Fibroblast of villous mesenchyme (primary cell): ENCODE data around the gene HNRNPH1. TPM values are rescaled to one million over a fixed set of nuclear protein-coding genes. Genes with fewer than 3 reads are reported as not detected.
"Not testable (repeated sequence)": the region's sequence is repeated elsewhere in the genome, so short reads cannot be mapped to it uniquely, and the experiment has no call there.

ENCODE experiments used
- DNase-seq: peaks from one replicate; pipeline ENCODE4 v3.0.0-alpha.2; 2010; ENCODE audit warnings: low read depth
- H3K4me3 ChIP-seq: 2 replicates; pipeline ENCODE4 v1.5.1; 2011; ENCODE audit warnings: low read depth, mild to moderate bottlenecking, low read length
- total RNA-seq: library from RNA; depleted of rRNA; stranded (reverse); fragments of >200 nt; gene quantifications from 2 replicates; pipeline ENCODE4 v1.2.3, GENCODE V29; 2012
- TF ChIP-seq, protein P1 (sequence below): IDR thresholded peaks from 2 replicates; pipeline ENCODE4 v1.5.1; 2012; ENCODE audit warnings: low read depth, mild to moderate bottlenecking, low read length; ENCODE audit not compliant: insufficient read depth

Gene HNRNPH1, protein sequence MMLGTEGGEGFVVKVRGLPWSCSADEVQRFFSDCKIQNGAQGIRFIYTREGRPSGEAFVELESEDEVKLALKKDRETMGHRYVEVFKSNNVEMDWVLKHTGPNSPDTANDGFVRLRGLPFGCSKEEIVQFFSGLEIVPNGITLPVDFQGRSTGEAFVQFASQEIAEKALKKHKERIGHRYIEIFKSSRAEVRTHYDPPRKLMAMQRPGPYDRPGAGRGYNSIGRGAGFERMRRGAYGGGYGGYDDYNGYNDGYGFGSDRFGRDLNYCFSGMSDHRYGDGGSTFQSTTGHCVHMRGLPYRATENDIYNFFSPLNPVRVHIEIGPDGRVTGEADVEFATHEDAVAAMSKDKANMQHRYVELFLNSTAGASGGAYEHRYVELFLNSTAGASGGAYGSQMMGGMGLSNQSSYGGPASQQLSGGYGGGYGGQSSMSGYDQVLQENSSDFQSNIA
- 474 and 562 TPM in 2 replicates for total RNA-seq

DNA sequence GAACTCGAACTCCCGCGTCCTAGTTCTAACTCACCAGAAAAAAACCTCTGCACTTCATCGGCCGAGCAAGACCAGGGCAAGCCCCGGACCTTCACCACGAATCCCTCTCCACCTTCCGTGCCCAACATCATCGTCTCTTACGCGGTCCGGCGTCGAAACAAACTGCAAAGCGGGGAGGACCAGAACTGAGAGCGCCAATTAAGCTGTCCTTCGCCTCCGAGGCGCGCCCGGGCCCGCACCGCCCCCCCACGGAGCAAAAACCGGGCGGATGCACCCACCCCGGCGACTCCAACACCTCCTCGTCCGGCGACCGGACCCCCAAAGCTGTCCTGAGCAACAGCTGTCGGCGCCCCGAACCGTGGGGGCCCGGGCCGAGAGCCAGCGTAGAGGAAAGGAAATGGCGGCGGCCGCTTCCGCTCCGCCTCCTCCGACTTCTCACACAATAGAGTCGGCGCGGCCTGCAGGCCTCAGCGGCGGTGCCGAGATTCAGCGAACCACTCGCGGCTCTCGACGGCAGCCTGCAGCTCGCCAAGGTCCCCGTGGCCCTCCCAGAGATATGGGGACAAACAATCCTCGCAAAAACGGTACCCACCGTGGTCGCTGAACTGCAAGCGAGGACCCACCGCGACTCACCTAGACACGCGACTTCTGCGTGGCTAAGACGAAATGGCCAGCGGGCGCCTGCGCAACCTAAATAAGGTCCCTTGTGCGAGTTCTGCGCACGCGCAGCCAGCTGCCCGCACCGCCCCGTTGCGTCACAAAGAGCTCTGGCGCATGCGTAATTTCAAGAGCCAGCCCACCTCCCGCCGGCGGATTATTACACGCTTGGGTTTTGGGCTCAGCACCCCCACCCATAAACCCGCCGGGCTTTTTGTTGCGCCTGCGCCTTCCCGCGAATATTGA lies at the start of gene HNRNPH1:
Gene HNRNPH1 (minus strand): TSS at position 669 of the 903 bp plus-strand sequence. CDS start 538 bp downstream, at position 131.
- TF ChIP-seq, protein P1, sequence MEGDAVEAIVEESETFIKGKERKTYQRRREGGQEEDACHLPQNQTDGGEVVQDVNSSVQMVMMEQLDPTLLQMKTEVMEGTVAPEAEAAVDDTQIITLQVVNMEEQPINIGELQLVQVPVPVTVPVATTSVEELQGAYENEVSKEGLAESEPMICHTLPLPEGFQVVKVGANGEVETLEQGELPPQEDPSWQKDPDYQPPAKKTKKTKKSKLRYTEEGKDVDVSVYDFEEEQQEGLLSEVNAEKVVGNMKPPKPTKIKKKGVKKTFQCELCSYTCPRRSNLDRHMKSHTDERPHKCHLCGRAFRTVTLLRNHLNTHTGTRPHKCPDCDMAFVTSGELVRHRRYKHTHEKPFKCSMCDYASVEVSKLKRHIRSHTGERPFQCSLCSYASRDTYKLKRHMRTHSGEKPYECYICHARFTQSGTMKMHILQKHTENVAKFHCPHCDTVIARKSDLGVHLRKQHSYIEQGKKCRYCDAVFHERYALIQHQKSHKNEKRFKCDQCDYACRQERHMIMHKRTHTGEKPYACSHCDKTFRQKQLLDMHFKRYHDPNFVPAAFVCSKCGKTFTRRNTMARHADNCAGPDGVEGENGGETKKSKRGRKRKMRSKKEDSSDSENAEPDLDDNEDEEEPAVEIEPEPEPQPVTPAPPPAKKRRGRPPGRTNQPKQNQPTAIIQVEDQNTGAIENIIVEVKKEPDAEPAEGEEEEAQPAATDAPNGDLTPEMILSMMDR, result no peak

DNA sequence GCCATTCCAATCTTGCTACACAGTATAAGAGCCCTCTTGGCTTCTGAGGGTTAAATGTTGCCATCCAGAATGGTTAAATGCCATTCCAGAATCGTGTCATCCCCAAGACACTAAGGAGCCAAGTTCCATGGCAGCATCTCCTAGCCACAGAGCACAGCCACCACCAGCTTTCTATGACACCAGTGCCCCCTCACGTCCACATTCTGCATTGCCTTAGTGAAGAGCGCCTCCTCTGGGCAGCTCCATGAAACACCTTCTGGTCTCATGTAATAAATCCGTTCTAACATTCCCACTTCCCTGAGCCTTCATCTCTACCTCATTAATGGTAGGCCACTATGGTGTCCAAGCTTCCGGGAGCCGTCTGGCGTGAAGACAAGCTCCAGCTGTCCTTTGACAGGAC lies 44.9 kb upstream of the HNRNPH1 start:
- no peak overlapping the region for H3K4me3 ChIP-seq
- TF ChIP-seq, protein P1, result peak; percentile 97
- peak; percentile 64 for DNase-seq

More for the DNA sequence above, at the start of gene HNRNPH1:
- peak within 1 kb of the TSS; percentile 100 for H3K4me3 ChIP-seq
- peak; percentile 99 for DNase-seq

DNA sequence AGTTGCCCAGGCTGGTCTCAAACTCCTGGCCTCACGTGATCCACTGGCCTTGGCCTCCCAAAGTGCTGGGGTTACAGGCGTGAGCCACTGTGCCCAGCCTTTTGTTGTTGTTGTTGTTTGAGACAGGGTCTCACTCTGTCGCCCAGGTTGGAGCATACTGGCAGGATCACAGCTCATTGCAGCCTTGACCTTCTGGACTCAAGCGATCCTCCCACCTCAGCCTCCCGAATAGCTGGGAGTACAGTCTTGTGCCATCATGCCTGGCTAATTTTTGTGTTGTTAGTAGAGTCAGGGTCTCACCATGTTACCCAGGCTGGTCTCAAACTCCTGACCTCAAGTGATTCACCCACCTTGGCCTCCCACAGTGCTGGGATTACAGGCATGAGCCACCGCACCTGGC lies 38.2 kb upstream of the HNRNPH1 start:
- DNase-seq, H3K4me3 ChIP-seq: not testable (repeated sequence)

DNA sequence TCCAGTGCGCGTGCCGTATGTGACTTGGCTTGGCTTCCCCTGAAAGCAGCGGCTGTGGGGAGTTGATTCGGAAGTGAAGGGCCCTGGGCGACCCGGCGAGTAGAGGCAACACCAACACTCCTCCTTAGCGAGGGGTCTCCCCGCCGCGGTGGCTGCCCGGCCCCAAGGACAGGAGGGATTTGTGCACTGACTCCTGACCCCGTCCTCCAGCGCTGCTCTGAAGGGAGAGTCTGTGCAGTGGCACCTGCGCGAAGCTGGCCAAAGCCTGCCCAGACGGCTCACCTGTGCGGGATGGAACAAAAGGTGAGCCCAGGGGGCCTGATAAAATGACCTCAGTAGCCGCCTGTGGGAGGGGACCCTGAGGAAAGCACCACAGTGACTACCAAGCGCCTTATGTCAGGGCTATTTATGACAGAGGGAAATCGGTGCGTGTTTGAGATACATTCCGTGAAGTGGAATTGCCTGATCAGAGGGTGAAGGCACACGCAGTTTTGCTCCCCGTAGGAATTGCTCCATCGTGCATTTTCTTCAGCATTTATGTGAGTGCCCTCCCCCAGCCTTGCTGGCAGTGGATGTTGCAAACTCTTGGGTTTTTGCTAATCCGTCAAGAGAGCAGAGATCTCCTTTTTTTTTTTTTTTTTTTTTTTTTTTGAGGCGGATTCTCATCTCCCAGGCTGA lies 34.8 kb upstream of the HNRNPH1 start:
- DNase-seq, result peak; percentile 76

DNA sequence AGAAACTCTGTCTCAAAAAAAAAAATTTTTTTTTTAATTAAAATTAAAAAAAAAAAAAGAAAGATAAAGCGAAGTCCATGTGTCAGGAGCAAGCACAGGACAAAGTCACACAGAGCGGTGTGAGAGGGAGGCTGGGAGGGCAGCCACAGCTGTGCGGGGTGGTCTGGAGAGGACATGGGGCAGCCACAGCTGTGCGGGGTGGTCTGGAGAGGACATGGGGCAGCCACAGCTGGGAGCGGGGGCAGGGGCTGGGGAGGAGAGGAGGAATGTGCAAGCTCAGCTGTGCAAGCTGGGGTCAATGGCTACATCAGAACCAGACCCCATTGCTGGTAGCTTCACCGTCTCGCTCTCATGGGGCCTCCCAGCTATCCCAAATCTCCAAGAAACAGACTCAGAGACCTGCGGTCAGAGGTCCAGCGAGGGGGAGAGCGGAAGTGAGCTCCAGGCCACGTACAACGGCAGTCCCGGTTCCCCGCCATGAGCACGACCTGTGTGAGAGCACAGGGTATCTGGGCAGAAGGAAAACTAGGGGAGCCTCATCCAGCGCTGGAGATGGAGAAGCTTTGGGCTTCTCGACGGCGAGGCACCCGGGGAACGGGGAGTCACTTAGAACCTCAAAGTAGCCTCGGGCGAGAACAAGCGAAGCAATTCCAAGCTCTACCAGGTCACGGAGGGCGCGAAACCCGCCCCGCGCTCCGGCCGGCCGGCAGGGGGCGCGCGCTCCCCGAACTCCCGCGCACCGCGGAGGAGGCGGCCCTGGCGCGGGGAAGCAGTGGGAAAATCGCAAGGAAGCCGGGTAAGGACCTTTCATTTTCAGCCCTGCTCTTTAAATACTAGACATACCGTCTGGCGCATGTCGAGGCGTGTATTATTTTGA lies 34.1 kb upstream of the HNRNPH1 start:
- not testable (repeated sequence) for H3K4me3 ChIP-seq, DNase-seq

More for the DNA sequence above, 34.8 kb upstream of the HNRNPH1 start:
- H3K4me3 ChIP-seq, result peak overlapping the region; percentile 71

DNA sequence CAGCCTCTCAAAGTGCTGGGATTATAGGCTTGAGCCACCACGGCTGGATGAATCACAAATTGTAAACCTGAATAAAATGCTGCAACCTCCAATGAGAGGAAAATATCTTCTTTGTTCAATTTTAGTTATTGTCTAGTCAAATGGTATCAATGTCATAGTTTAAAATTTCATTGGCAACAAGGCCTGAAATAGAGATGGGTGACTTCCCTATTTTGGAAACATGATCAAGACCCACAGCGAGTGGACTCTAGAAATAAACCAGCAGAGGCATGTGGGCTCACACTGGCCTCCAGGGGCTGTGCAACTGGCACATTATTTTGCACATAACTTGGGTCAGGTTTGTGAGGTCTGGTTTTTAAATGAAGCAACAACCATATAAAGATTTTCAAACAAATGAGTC lies 29.7 kb upstream of the HNRNPH1 start:
- not testable (repeated sequence) for H3K4me3 ChIP-seq, DNase-seq

DNA sequence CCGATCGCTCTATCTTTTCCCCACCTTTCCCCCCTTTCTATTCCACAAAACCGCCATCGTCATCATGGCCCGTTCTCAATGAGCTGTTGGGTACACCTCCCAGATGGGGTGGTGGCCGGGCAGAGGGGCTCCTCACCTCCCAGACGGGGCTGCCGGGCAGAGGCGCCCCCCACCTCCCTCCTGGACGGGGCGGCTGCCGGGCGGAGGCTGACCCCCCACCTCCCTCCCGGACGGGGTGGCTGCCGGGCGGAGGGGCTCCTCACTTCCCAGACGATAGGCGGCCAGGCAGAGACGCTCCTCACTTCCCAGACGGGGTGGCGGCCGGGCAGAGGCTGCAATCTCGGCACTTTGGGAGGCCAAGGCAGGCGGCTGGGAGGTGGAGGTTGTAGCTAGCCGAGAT lies 26.8 kb upstream of the HNRNPH1 start:
- DNase-seq, H3K4me3 ChIP-seq: not testable (repeated sequence)

DNA sequence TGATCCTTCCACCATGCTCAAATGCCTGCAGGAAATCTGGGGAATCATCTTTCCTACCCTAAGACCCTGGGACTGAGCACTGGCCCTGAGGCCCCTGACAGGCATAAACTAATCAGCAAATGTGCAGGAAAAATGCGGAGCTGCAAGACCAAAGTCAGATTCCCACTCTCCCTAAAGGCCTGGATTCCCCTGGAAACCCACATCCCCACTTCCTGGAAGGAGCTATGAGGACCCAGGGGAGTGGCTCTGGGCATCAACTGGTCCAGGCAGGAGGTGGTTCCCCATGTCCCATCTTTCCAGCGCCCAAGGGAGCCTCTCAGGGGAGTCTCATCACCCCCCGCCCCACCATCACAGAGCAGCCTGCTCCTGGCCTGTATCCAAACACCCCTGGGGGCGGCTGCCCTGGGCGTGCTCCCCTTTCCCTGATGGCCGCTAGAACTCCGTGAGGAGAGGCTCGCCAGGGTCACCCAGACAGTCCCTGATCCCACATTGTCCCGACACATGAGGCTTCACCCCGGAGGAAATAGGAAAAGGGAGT lies 25.8 kb upstream of the HNRNPH1 start:
- H3K4me3 ChIP-seq, DNase-seq: not testable (repeated sequence)

DNA sequence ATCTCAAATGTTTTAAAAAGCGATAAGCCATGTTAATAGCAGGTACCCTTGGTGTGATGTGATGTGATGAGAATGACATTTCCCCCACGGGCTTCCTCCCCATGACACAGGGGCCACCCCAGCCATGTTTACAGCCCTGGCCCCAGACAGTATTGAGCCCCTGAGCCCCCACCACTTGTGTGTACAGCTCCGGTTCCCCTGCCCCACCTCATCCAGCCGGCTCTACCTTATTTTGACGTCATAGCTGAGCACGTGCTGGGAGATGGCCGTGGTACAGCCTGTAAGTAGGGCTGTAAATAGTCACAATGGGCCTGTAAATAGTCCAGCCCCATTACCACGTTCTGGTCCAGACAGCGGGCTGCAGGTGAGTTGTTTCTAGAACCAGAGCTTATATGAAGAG lies 24.9 kb upstream of the HNRNPH1 start:
- no peak for DNase-seq
- TF ChIP-seq, protein P1, result no peak
- H3K4me3 ChIP-seq, result no peak overlapping the region

DNA sequence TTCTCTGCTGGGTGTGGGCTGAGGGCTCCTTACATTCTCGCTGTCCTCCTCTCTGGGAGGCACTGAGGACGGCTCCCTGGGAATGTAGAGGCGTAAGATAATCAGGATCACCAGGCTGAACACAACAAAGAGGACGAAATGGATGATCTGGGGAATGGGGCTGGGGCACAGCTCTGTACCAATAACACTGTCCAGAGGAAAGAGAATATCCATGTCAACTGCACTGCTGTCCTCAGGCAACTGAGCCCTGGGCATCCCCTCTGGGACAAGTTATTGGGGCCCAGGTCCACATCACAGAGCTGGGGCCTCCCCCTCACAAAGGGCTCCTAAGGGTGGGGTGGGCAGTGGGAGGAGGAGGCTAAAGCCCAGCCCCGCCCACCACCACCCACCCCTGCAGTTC lies 21.3 kb upstream of the HNRNPH1 start:
- H3K4me3 ChIP-seq, DNase-seq: not testable (repeated sequence)

DNA sequence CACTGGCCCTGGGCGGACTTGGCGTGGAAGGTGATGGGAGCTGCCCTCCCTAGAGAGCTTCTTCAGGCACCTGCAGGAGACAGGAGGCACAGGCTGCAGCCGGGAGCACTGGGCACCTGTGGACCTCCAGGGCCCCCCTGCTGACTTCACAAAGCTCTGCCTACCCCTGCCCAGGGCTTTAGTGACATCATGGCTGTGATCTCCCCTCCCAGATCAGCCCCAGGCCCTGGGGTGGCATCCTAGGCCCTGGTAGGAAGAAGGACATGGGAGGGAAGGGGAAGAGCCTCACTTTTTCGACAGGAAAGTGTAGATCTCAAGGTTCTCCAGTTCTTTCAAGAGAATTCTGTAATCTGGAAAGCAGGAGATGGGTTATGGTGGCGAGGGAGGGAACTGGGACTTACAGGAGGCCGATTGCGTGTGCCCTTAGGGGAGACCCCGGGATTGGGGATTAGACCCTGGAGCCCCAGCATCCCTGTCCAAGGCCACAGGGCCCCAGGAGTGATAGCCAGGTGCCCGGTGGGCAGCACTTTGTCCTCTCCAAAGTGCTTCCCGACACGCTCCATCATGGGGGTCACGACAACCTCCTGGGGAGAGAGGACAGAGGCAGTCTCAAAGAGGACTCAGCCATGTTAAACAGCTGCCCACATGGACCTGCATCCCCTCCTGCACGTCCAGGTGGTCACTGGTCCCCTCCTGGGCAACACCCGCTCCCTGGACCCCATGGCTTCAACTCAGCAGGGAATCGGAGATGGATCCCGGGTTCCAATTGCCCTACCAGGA lies 19.9 kb upstream of the HNRNPH1 start:
- not testable (repeated sequence) for DNase-seq, H3K4me3 ChIP-seq

DNA sequence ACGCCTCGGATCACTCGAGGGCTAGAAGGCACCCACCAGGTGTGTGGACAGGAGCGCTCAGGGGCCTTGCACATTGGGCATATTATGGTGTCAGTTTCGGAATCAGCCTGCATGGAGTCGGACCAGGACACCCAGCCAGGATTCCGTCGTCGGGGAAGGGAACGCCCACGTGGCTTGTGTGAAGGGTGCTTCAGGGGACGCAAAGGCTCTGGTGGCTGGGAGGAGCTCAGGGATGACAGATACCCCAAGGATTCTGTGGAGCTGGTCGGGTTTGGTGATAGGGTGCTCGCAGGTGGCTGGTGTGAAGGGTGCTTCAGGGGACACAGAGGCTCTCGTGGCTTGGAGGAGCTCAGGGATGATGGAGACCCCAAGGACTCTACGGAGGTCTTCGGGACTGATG lies 19.2 kb upstream of the HNRNPH1 start:
- H3K4me3 ChIP-seq, DNase-seq: not testable (repeated sequence)

DNA sequence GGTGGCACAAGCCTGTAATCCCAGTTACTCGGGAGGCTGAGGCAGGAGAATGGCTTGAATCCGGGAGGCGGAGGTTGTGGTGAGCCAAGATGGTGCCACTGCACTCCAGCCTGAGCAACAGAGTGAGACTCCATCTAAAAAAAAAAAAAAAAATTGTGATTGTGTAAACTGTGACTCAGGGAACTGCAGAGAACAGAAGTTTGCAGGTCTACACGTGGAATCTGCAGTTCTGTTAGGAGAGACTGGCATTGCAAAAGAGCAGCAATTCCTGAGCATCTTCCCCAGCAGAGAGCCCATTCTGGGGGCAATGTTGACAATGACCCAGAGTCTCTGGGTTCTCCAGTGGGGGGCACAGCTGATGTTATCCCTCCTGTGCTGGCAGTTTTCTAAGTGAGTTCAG lies 18.3 kb upstream of the HNRNPH1 start:
- not testable (repeated sequence) for H3K4me3 ChIP-seq, DNase-seq
